K562 (cell line): Measurements from ENCODE around the gene RBM28.

Source experiments
- CREM ChIP-seq: IDR thresholded peaks from 2 replicates; pipeline ENCODE4 v1.6.1; 2014; ENCODE audit warnings: antibody characterized with exemption, low read depth
- FOXK2 ChIP-seq, 2 experiments: fragments of 450-650 bp; IDR thresholded peaks in 1 of 2; conservative IDR thresholded peaks in 1 of 2; 2 replicates each; pipeline ENCODE4 v1.6.1; 2016; ENCODE audit warnings: low read depth in 2 of 2, mild to moderate bottlenecking in 1 of 2
- NFE2 ChIP-seq: IDR thresholded peaks from 2 replicates; pipeline ENCODE4 v1.6.1; 2014; ENCODE audit warnings: antibody characterized with exemption, low read depth
- PML ChIP-seq: IDR thresholded peaks from 2 replicates; pipeline ENCODE4 v1.6.1; 2012; ENCODE audit warnings: low read length, inconsistent platforms
- POLR2AphosphoS5 ChIP-seq: IDR thresholded peaks from 2 replicates; pipeline ENCODE4 v1.6.1; 2011; ENCODE audit warnings: mild to moderate bottlenecking, low read depth, low read length, moderate library complexity; ENCODE audit not compliant: control insufficient read depth, insufficient read depth
- TAF1 ChIP-seq: IDR thresholded peaks from 2 replicates; pipeline ENCODE4 v1.6.1; 2011; ENCODE audit warnings: mild to moderate bottlenecking, low read length, moderate library complexity; ENCODE audit not compliant: insufficient read depth, control insufficient read depth, severe bottlenecking; ENCODE audit errors: extremely low read depth
- ZKSCAN3 ChIP-seq: fragments of 250-450 bp; sonication (Bioruptor Pico); IDR thresholded peaks from 2 replicates; pipeline ENCODE4 v1.4.0; 2020
- ZNF282 ChIP-seq: sonication (generic); formaldehyde crosslinking; IDR thresholded peaks from 2 replicates; pipeline ENCODE4 v1.8.1; 2023; ENCODE audit warnings: missing genetic modification reagents
- ZNF324 ChIP-seq: fragments of 250-450 bp; sonication (Bioruptor Pico); IDR thresholded peaks from 2 replicates; pipeline ENCODE4 v1.4.0; 2020; ENCODE audit warnings: mild to moderate bottlenecking
- TF ChIP-seq, protein P1 (sequence below), 2 experiments: fragments of 450-650 bp; formaldehyde crosslinking in 1 of 2; IDR thresholded peaks; 2 replicates each; pipeline versions ENCODE4 v1.4.0 to v1.6.1; 2014 to 2020; ENCODE audit warnings: mild to moderate bottlenecking in 2 of 2, borderline replicate concordance in 1 of 2, low read depth in 1 of 2
- TF ChIP-seq, protein P2 (sequence below), 3 experiments: IDR thresholded peaks in 2 of 3; conservative IDR thresholded peaks in 1 of 3; 2 replicates each; pipeline ENCODE4 v1.5.1; 2011 to 2012; ENCODE audit warnings: low read length in 3 of 3, mild to moderate bottlenecking in 3 of 3, control low read depth in 2 of 3, improper control_type of control experiment in 1 of 3, inconsistent platforms in 1 of 3, low read depth in 1 of 3, mixed read lengths in 1 of 3, moderate library complexity in 1 of 3; ENCODE audit not compliant: insufficient read depth in 2 of 3
- TF ChIP-seq, protein P3 (sequence below): fragments of 250-450 bp; sonication (Bioruptor Pico); IDR thresholded peaks from 2 replicates; pipeline ENCODE4 v1.5.0; 2021; ENCODE audit warnings: mild to moderate bottlenecking, borderline replicate concordance

DNA sequence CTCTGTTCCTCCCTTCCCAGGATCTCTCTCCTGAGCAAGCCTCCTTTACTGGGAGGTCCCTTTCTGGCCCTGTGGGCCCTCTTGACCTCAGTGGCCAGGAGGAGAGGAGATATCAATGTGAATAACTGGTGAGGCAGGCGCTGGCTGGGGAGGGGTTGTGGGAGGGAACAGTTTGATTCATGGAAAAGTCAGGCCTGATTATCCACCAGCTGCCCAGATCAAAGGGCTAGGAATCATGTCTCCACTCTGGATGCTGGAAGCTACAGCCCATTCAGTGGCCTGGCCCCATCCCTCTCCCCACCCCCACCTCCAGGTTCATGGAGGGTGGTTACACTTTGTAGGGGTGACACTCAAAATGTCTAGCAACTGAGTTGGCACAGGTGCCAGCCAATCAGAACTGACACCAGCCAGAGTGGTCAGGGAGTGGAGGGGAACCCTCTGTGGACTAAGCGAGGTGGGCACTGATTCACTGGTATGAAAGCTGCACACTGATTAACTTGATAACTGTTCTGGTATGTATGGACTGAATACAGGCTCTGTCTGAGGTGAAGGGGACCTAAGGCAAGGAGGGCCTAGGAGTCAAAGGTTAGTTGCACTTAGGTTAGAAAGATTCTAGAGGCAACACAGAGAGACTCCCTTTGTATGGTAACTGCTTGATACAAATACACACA, 13.0 kb upstream of the RBM28 start:
- TF ChIP-seq, protein P1, sequence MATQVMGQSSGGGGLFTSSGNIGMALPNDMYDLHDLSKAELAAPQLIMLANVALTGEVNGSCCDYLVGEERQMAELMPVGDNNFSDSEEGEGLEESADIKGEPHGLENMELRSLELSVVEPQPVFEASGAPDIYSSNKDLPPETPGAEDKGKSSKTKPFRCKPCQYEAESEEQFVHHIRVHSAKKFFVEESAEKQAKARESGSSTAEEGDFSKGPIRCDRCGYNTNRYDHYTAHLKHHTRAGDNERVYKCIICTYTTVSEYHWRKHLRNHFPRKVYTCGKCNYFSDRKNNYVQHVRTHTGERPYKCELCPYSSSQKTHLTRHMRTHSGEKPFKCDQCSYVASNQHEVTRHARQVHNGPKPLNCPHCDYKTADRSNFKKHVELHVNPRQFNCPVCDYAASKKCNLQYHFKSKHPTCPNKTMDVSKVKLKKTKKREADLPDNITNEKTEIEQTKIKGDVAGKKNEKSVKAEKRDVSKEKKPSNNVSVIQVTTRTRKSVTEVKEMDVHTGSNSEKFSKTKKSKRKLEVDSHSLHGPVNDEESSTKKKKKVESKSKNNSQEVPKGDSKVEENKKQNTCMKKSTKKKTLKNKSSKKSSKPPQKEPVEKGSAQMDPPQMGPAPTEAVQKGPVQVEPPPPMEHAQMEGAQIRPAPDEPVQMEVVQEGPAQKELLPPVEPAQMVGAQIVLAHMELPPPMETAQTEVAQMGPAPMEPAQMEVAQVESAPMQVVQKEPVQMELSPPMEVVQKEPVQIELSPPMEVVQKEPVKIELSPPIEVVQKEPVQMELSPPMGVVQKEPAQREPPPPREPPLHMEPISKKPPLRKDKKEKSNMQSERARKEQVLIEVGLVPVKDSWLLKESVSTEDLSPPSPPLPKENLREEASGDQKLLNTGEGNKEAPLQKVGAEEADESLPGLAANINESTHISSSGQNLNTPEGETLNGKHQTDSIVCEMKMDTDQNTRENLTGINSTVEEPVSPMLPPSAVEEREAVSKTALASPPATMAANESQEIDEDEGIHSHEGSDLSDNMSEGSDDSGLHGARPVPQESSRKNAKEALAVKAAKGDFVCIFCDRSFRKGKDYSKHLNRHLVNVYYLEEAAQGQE (IDR thresholded peaks at IDR 0.05; ENCODE audit: borderline replicate concordance): no peak
- TF ChIP-seq, protein P1 (CRISPR knock-in tag; IDR thresholded peaks at IDR 0.05; ENCODE audit: low read depth): no peak
- TF ChIP-seq ZNF324 (CRISPR knock-in tag) (no peak), TAF1 (no peak), CREM (no peak), NFE2 (no peak), ZKSCAN3 (no peak), ZNF282 (no peak), PML (no peak), POLR2AphosphoS5 (no peak), FOXK2 (conservative IDR thresholded peaks at IDR 0.05 in 1 of 2, IDR thresholded peaks at IDR 0.05 in 1 of 2; ENCODE audit: low read depth in 2 of 2) (no peak)
- TF ChIP-seq, protein P2, sequence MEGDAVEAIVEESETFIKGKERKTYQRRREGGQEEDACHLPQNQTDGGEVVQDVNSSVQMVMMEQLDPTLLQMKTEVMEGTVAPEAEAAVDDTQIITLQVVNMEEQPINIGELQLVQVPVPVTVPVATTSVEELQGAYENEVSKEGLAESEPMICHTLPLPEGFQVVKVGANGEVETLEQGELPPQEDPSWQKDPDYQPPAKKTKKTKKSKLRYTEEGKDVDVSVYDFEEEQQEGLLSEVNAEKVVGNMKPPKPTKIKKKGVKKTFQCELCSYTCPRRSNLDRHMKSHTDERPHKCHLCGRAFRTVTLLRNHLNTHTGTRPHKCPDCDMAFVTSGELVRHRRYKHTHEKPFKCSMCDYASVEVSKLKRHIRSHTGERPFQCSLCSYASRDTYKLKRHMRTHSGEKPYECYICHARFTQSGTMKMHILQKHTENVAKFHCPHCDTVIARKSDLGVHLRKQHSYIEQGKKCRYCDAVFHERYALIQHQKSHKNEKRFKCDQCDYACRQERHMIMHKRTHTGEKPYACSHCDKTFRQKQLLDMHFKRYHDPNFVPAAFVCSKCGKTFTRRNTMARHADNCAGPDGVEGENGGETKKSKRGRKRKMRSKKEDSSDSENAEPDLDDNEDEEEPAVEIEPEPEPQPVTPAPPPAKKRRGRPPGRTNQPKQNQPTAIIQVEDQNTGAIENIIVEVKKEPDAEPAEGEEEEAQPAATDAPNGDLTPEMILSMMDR (IDR thresholded peaks at IDR 0.05 in 2 of 3, conservative IDR thresholded peaks at IDR 0.05 in 1 of 3; ENCODE audit: insufficient read depth in 2 of 3, low read depth in 1 of 3, low read length in 3 of 3): no peak
- TF ChIP-seq, protein P3, sequence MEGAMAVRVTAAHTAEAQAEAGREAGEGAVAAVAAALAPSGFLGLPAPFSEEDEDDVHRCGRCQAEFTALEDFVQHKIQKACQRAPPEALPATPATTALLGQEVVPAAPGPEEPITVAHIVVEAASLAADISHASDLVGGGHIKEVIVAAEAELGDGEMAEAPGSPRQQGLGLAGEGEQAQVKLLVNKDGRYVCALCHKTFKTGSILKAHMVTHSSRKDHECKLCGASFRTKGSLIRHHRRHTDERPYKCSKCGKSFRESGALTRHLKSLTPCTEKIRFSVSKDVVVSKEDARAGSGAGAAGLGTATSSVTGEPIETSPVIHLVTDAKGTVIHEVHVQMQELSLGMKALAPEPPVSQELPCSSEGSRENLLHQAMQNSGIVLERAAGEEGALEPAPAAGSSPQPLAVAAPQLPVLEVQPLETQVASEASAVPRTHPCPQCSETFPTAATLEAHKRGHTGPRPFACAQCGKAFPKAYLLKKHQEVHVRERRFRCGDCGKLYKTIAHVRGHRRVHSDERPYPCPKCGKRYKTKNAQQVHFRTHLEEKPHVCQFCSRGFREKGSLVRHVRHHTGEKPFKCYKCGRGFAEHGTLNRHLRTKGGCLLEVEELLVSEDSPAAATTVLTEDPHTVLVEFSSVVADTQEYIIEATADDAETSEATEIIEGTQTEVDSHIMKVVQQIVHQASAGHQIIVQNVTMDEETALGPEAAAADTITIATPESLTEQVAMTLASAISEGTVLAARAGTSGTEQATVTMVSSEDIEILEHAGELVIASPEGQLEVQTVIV (CRISPR knock-in tag): no peak
